Measurements from ENCODE around the gene KCNAB1.

- TF ChIP-seq CTCF (conservative IDR thresholded peaks at IDR 0.05 in 1 of 2, IDR thresholded peaks at IDR 0.05 in 1 of 2; ENCODE audit: low read depth in 1 of 2, low read length in 2 of 2) = no peak
- no peak for TF ChIP-seq EZH2 (IDR thresholded peaks at IDR 0.05; ENCODE audit: low read length, missing control alignments)
These were observed 29.5 kb downstream of the KCNAB1 start for GRCh38 chr3:156149876-156150275.

Data from fibroblast of lung (primary cell).